HK-2 (cell line): Measurements from ENCODE around the gene LTBP4.
"Not testable (repeated sequence)": the region's sequence is repeated elsewhere in the genome, so short reads cannot be mapped to it uniquely, and the experiment has no call there.

Experiments used
- DNase-seq: peaks from one replicate; pipeline ENCODE4 v3.0.0-alpha.2; 2018; ENCODE audit not compliant: unreplicated experiment

Gene LTBP4

DNA sequence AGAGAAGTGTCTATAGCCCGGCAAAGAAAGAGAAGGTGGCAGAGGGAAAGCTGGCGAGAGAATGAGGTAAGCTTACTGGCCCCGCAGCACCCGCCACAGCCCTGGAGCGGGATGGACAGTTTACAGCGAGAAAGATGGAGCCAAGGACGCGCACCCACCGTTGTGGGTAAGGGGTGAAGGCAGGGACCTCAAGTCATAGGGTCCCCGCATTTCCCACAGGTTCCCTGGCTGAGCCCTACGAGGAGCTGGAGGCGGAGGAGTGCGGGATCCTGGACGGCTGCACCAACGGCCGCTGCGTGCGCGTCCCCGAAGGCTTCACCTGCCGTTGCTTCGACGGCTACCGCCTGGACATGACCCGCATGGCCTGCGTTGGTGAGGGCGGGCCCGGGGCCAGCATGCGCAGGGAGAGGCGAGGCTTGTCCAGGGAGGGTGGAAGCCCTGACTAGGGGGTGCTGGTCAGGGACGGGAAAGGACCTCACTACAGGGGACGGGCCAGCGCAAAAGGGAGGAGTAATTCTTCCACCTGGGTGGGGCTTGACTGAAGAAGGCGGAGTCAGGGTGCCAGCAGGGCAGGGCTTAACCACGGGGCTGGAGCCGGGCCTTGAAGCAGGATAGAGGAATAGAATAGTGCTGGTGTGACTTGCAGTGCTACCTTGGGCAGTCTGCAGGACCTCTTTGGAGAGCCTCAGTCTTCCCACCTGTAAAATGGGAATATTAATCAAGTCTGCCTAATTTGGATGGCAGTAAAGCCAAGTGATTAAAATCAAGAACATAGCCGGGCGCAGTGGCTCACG, 26.5 kb downstream of the LTBP4 start:
- DNase-seq = no peak

GRCh38 chr19:40629346-40629745, 28.2 kb downstream of the LTBP4 start:
- no peak for DNase-seq

GRCh38 chr19:40630571-40631160, 29.5 kb downstream of the LTBP4 start:
- no peak for DNase-seq

DNA sequence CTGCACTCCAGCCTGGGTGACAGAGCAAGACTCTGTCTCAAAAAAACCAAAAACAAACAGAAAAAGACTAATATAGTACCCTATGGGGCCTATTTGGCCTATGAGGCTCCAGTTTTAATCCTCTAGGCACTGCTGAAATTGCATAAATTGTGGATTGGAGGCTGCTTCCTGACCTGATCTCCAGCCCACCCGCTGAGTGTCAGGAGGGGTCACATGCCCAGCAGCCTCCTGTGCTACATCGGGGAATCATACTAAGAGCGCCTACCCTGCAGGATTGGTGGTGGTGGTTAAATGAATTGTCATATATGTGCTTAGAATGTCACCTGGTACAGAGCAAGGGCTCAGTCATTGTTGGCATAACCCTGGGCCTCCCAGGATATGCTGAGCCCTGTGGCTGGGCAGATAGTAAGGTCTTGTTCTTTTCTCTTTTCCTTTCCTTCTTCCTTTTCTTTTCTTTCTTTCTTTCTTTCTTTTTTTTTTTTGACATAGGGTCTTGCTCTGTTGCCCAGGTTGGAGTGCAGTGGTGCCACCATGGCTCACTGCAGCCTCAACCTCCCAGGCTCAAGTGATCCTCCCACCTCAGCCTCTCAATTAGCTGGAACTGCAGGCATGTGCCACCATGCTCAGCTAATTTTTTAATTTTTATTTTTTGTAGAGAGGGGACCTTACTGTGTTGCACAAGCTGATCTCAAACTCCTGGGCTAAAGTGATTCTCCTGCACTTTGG, 31.3 kb downstream of the LTBP4 start:
- DNase-seq = no peak

DNA sequence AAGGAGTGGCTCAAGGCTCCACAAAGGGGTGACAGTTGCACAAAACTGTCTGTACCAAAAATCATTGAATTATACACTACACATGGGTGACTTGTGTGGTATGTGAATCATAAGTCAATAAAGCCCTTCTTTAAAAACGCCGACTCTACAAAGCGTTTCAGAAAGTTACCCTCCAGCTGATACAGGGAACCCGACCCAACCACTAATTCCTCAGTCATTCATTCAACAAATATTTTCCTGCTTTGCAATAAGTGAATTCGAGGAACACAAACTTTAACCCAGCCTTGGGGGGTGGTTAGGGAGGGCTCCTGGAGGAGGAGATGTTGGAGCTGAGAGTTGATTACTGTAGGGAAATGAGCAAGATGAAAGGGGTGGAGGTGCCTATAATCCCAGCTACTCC, 32.0 kb downstream of the LTBP4 start:
- no peak for DNase-seq

GRCh38 chr19:40638327-40638726, 37.2 kb downstream of the LTBP4 start:
- no peak for DNase-seq

GRCh38 chr19:40639638-40639982, 38.4 kb downstream of the LTBP4 start:
- DNase-seq = no peak

GRCh38 chr19:40640744-40641143, 39.6 kb downstream of the LTBP4 start:
- no peak for DNase-seq

DNA sequence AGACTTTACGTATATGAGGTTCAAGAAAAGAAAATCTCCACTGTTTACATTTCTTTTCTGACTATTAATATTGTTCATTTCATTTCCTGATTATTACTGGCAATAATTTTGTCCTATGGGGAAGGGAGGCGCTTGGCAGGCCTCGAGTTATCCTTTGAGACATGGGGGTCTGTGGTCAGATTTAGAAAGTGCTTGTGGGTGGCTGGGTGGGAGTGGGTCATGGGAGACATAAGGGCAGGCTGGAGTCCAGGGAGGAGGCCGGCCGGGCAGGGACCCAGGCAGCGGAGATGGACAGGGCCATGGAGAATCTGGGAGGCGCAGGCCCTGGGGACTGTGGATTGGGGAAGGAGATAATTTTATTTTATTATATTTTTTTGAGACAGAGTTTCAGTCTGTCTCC, 40.1 kb downstream of the LTBP4 start:
- DNase-seq = no peak

- no peak for DNase-seq
These were observed 41.0 kb downstream of the LTBP4 start for GRCh38 chr19:40642051-40642706.

DNA sequence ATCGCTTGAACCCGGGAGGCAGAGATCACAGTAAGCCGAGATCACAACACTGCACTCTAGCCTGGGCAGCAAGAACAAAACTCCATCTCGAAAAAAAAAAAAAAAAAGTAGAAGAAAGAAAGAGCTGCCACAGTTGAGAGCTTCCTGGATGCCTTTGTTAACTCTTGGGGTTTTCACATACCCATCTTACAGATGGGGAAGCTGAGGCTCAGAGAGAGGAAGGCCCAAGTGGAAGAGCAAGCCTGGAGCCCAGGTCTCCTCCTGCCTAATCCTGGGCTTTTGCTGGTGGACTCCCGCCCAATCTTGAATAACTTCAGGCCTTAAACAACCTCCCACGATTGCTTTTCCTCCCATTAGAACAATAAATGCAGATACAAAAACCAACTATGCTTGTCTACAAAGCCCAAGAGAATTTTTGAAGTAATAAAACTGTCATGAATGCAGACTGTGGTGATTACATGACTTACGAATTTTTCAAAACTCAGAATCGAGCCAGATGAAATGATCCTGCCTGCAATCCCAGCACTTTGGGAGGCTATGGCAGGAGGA, 41.7 kb downstream of the LTBP4 start:
- no peak for DNase-seq

DNA sequence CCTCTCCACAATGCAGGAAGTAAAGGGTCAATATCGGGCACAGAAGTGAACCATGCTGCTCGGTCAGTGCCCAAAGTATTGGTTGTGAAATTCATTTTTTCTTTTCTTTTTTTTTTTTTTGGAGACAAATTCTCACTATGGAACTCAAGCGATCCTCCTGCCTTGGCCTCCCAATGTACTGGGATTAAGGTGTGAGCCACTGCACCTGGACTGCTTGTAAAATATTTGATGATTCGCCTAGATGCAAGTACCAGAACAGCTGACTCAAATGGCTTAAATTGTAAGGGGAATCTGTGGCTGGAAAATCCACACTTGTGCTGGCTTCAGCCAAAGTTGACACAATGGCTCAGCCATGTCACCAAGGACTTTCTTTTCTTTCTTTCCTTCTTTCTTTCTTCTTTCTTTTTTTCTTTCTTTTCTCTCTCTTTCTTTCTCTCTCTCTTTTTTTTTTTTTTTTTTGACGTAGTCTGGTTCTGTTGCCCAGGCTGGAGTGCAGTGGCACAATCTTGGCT, 45.6 kb downstream of the LTBP4 start:
- no peak for DNase-seq

DNA sequence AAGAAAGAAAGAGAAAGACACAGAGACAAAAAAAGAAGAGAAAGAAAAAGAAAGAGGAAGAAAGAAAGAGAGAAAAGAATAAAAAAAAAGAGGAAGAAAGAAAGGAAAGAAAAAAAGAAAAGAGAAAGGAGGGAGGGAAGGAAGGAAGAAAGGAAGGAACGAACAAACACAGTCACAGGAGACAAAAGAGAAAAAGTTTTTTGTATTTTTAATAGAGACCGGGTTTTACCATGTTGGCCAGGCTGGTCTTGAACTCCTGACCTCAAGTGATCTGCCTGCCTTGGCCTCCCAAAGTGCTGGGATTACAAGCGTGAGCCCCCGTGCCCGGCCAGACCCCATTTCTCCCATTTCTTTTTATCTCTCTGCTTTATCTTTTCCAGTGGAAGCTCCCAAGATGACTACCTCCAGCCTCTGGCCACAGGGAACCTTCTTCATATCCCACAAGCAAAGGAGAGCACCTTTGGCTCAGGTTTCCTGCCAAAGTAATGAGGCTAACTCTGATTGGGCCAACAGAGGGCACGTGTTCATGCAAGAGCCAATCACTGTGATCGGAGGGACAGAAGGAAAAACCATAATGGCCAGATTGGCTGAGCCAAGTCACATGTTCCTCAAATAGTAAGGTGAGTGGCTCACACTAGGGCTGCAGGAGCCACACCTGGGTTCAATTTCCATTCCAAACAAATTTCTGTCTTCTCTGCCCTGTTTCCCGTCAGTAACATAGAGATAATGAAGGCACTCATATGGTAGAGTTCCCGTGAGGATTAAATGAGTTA, 48.9 kb downstream of the LTBP4 start:
- not testable (repeated sequence) for DNase-seq

DNA sequence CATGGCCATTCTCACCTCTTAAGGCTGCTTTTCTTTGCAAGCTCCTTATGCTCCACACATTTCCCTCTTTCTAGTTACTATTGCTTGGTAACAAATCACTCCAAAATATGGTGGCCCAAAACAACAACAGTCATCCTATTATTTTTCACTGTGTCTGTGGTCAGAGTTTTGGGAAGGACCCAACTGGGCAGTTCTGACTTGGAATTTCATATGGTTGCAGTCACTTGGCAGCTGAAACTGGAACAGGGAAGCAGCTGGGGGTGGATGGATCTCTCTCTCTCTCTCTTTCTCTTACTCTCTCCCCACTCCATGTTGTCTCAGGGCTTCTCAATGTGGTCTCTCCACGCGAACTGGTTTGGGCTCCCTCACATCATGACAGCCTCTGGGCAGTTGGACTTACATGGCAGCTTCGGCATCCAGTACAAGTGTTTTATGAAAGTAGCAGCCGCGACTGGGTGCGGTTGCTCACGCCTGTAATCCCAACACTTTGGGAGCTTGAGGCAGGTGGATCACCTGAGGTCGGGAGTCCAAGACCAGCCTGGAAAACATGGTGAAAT, 49.7 kb downstream of the LTBP4 start:
- no peak for DNase-seq

DNA sequence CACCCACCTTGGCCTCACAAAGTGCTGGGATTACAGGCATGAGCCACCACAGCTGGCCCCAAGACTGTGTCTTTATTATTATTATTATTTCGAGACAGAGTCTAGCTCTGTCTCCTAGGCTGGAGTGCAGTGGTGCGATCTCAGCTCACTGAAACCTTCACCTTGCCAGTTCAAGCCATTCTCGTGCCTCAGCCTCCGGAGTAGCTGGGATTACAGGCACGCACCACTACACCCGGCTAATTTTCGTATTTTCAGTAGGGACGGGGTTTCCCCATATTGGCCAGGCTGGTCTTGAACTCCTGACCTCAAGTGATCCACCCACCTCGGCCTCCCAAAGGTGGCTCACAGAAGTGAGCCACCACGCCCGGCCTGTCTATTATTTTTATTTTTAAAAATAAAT, 51.1 kb downstream of the LTBP4 start:
- DNase-seq = not testable (repeated sequence)

- not testable (repeated sequence) for DNase-seq
These were observed 54.5 kb downstream of the LTBP4 start for GRCh38 chr19:40655684-40656083.

GRCh38 chr19:40658031-40658430, 56.9 kb downstream of the LTBP4 start:
- DNase-seq = no peak

DNA sequence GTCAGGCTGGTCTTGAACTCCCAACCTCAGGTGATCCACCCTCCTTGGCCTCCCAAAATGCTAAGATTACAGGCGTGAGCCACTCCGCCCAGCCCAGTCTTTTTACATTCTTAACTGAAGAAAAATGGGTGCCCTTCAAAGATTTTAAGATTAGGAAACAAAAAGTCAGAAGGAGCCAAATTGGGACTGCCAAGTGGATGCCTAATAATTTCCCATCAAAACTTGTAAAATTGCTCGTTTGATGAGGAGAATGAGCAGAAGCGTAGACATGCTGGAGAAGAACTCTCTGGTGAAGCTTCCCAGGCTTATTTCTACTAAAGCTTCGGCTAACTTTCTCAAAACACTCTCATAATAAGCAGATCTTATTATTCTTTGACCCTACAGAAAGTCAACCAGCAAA, 57.9 kb downstream of the LTBP4 start:
- DNase-seq = no peak

DNA sequence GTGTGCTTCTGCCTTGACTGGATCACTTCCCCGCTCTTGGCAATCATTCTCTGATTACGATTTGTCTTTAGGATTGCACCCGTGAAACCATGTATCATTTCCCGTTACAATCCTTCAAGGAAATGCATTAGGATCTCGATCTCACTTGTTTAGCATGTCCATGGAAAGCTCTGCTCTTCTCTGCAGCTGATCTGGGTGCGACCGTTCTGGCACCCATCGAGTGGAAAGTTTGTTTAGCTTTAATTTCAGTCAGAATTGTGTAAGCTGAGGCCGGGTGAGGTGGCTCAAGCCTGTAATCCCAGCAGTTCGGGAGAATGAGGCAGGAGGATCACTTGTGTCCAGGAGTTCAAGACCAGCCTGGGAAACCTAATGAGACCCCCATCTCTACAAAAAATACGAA, 58.4 kb downstream of the LTBP4 start:
- DNase-seq = no peak

GRCh38 chr19:40661616-40662015, 60.4 kb downstream of the LTBP4 start:
- no peak for DNase-seq
